Measurements from ENCODE around the gene POU2AF2.
"Not testable (repeated sequence)": the region's sequence is repeated elsewhere in the genome, so short reads cannot be mapped to it uniquely, and the experiment has no call there.

POU2AF2 gene

DNA sequence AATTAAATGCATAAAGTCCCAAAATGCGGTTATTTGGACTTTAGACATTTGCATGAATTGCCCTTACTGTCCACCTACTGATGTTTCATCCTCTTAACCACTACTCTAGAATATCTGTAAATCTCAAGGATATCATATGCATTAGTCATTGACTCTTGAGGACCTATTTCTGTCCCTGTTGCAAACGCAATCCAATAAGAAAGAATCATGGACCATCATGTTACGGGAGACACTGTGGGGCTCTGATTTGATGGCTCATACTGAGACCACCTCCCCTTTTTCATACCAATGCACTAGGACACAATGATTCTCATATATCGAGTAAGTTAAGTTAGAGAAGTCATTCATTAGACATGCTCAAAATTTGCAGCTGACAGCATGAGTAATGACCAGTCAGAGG lies 14.4 kb downstream of the POU2AF2 start:
- no peak for DNase-seq (ENCODE audit: low read depth)

- DNase-seq (ENCODE audit: low read depth), result no peak
Observed at GRCh38 chr11:111260811-111261210, 15.3 kb downstream of the POU2AF2 start.

DNA sequence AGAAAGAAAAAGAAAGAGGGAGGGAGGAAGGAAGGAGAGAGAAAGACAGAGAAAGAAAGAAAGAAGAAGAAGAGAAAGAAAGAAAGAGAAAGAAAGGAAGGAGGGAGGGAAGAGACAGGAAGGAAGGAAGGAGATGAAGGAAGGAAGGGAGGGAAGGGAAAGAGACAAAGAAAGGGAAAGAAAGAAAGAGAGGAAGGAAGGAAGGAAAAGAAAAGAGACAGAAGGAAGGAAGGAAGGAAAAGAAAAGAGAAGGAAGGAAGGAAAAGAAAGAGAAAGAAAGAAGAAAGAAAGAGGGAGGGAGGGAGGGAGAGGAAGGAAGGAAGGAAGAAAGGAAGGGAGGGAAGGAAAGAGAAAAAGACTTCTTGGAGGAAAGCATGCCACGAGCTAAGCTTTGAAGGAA lies 19.1 kb downstream of the POU2AF2 start:
- no peak for DNase-seq (ENCODE audit: low read depth)

GRCh38 chr11:111265421-111265820 lies 19.9 kb downstream of the POU2AF2 start:
- DNase-seq (ENCODE audit: low read depth), result no peak

DNA sequence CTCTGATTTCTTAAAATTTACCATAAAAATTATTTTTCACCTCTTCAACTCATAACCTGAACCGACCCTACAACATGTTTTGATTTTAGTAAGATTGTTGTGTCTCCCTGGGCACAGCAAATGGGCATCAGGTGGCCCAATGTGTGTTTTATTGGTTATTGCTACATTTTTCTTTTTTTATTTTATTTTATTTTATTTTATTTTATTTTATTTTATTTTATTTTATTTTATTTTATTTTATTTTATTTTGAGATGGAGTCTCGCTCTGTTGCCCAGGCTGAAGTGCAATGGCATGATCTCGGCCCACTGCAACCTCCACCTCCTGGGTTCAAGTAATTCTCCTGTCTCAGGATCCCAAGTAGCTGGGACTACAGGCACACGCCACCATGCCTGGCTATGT lies 22.8 kb downstream of the POU2AF2 start:
- not testable (repeated sequence) for DNase-seq (ENCODE audit: low read depth)

DNA sequence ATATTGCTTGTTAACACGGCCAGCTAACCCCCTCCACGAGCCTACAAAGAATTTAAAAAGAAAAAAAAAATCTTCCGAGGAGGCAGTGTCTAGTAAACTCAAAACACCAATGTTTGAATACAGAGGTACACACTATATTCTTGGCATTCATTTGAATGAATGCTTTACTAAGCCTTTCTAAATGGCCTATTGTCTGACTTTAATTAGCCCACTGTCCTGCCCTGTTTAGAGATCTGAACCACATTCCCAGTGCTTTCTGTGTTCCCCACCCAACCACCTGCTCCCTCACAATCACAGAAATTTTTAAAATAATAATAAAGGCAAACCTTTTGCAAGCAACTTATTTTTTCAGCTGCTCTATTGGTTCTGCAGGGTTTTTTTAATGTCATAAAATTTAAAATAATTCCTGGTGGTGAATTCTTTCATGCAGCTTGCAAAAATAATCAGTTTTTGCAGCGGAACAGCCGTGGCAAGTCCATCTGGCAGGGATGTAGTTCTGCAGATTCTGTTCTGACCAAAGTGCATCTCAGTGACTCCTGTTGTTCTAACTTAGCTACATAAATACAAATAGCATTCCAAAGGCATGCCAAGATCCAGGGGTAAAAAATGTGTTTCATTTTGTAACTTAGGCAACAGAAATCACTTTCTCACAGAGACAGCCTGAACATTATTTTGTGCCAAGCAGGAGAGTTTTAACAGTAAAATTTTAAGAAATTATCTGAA lies 23.8 kb downstream of the POU2AF2 start:
- no peak for DNase-seq (ENCODE audit: low read depth)

GRCh38 chr11:111272420-111272819 lies 26.9 kb downstream of the POU2AF2 start:
- no peak for DNase-seq (ENCODE audit: low read depth)

DNA sequence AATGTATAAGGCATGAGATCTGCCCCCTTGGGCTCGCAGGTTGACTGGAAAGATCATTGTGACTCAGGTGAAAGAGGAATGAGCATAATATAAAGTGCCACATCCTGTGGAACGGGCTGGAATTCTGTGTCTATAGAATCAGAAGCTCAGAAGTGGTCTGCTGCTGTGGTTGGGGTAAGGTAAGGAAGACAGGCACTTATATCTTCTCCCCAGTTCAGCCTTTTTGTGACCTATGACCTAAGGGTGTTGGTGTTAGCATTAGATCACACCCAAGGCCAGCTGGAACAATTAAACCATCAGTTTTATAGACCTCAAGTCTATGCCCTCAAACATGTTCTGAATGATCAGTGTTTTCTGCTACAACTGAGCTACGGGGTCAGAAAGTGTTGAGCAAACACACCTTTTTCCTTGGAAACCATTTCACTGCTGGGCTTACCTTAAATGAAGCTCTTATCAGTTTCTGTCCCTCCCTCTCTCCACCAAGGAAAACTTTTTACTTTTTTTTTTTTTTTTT lies 37.1 kb downstream of the POU2AF2 start:
- no peak for DNase-seq (ENCODE audit: low read depth)

DNA sequence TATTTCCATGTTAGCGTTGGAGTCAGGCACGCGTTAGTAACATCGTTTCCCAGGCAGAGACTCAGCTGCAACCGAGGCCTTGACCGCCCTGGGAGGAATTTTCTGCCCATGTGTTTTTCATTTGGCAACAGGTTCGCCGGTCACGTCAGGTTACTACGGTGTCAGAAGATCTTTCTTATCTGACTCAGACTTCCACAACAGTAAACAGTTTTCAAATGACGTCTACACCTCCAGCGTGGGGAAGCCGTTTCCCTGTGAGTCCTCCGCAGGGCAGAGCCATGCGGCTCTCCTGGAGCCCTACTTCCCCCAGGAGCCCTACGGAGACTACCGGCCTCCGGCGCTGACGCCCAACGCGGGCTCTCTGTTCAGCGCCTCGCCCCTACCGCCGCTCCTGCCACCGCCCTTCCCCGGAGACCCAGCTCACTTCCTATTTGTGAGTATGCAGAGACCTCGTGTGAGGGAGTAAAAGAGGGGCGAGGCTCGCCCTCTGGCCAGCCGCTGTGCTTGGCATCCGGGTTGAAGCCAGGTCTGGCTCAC lies 38.5 kb downstream of the POU2AF2 start:
- DNase-seq (ENCODE audit: low read depth), result no peak

DNA sequence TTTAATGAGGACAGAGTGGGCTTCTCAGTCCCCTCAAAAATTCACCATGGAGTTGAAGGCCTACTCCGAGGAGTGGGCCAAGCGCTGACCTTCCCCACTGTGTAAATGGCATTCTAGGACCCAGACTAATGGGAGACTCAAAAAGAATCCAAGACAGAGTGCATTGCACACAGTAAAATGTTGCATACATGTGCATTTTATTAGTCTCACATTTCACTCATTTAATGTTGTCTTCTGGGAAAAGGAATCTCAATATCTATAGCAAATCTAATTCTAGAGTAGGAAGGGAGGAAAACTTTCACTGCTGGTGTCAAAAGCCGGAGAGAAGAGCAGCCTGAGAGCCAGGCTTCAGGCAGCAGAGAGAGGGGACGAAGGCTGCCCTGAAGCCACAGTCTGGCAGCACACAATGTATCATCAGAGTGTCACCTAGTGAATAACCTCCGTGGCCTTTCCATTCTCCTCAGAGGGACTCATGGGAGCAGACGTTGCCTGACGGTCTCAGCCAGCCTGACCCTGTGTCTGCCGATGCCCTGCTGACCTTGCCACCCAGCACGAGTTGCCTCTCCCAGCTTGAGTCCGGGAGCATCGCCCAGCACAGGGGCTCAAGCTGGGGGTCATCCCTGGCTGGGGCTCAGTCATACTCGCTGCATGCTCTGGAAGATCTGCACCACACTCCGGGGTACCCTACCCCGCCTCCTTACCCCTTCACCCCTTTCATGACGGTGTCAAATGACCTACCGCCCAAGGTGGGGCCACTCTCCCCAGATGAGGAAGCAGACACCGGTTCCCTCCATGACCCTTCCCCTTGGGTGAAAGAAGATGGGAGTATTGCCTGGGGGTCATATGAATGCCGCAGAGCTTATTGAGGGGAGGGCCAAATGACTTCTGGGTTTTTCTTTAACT lies 39.9 kb downstream of the POU2AF2 start:
- DNase-seq (ENCODE audit: low read depth), result no peak

DNA sequence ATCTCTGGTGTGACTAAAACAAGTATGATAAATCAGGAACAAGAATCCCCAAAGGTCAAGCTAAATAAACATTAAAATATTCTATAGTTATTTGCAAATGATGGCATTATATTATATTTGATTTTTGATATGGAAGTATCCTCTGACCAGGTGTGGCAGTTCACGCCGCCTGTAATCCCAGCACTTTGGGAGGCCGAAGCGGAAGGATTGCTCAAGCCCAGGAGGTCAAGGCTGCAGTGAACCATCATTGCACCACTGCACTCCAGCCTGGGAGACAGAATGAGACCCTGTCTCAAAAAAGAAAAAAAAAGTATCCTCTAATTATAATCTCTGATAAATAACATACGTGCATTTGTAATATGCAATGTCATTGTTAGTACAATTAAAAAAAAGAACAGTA lies 46.2 kb downstream of the POU2AF2 start:
- no peak for DNase-seq (ENCODE audit: low read depth)

DNA sequence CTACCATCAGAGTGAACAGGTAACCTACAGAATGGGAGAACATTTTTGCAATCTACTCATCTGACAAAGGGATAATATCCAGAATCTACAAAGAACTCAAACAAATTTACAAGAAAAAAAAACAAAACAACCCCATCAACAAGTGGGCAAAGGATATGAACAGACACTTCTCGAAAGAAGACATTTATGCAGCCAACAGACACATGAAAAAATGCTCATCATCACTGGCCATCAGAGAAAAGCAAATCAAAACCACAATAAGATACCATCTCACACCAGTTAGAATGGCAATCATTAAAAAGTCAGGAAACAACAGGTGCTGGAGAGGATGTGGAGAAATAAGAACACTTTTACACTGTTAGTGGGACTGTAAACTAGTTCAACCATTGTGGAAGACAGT lies 46.9 kb downstream of the POU2AF2 start:
- DNase-seq (ENCODE audit: low read depth), result not testable (repeated sequence)

DNA sequence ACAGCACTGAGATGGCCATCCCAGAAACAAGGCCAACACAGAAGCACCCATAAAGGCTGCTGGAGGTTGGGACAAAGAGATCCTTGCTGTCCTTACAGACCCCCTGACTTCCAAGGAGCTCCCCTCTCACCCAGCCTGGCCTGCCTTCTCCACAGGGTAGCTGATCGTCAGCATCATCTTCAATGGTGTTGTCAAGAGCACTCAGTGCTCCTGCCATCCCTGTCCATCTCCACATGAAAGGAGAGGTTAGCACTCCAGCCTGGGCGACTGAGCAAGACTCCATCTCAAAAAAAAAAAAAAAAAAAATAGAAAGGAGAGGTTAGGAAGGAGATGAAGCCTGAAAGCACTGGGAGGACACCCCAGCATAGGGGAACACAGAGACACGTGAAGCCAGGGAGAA lies 50.7 kb downstream of the POU2AF2 start:
- no peak for DNase-seq (ENCODE audit: low read depth)

- DNase-seq (ENCODE audit: low read depth), result no peak
Observed at GRCh38 chr11:111297696-111298095, 52.2 kb downstream of the POU2AF2 start.

DNA sequence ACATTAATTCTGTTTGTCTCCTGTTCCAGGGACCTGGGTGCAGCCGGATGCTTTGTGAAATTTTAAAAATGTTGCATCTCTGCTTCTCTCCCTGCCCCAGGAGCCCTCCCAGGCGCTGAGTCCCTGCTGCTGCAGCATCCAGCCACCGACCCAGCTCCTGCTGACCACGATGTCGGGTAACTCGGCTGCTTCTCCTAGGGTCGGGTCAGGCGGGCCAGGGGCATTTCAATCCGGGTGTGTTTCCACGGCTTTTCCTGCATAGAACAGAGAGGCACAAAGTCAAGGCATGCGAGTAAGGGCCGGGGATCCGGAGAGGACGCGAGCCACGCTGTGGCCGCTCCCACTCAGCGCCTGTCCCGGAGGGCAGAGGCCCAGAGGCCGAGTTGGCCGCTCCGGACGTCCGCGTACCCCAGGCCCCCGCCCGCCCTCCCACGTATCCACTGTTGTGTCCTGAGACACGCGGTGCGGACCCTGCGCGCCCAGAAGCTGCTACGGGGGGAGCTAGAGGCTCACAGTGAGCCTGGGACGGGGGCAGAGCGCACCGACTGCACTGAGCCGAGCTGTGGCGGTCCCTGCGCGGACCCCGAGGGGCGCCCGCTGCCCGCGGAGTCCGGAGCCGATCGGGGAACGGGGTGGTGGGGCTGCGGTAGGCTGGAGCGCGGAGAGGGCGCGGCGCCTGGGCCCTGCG lies 53.0 kb downstream of the POU2AF2 start, which contains the start of gene POU2AF3:
Gene POU2AF3, plus strand, starts transcription at position 134 of the 688 bp plus-strand sequence. Its CDS starts 36 bp downstream, at position 170.
- DNase-seq (ENCODE audit: low read depth), result no peak

GRCh38 chr11:111299101-111300026 lies 53.8 kb downstream of the POU2AF2 start:
- DNase-seq (ENCODE audit: low read depth), result no peak

DNA sequence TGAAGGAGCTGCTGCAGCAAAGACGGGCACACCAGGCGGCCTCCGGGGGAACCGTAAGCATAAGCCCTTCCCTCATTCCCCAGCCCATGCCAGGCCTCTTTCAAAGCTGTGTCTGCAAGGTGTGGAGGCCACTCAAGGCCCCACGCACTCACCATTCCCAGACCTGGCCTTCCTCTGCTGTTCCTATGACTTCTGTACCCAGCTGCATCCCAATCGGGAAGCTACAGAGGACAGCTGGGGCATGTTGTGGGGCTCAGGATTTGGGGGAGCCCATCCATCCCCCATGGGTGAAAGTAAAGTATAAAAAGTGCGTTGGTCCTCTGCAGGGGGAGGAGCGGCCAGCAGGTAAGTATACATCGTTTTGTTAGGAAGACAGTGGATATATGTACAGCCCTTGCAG lies 55.0 kb downstream of the POU2AF2 start:
- DNase-seq (ENCODE audit: low read depth), result no peak

DNA sequence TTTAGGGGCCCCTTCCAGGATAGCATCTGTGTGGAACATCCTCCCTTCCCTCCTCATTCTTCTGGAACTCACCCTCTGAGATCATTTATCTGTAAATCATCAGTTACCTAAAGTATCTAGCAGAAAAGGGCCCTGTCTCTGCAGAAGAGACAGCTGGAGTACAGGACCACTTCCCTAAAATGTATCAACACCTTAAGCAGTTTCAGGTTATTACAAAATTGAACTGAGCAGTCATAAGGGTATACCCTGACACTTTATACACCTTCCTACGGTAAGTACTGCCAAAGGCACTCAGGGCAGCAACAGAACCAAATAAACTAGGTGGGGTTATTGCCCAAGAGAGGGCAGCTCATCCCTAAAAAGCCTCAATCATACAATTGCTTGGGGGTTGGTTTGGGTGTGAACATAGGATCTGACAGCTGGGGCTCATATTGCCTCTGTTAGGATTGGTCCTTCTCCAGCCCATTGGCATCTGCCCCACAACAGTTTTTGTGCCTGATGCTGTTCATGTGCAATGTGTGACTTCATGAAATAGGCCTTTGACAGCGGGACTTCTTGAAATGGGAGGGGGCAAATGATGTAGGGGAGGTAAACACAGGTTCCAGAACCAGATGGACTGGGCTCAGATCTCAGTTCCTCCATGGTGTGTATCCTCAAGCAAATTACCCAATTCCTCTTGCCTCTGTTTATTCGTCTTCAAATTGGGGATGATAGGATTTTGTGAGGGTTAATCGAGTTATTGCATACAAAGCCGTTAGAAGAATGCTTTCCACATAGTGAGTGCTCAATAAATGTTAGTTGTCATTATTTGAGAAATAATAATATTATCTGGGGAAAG lies 55.7 kb downstream of the POU2AF2 start:
- DNase-seq (ENCODE audit: low read depth), result no peak

DNA sequence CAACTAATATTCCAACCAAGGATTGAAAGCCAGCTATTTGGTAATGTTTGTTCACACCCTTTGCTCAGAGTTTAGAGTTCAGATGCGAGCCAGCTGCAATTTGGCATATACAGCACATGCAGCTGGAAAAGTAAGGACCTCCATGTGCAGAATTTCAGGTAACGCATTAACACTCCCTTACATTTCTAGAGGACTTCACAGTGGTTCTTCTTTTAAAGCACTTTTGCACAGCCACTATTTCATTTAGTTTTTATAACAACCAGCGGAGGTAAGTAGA lies 56.3 kb downstream of the POU2AF2 start:
- DNase-seq (ENCODE audit: low read depth), result no peak

DNA sequence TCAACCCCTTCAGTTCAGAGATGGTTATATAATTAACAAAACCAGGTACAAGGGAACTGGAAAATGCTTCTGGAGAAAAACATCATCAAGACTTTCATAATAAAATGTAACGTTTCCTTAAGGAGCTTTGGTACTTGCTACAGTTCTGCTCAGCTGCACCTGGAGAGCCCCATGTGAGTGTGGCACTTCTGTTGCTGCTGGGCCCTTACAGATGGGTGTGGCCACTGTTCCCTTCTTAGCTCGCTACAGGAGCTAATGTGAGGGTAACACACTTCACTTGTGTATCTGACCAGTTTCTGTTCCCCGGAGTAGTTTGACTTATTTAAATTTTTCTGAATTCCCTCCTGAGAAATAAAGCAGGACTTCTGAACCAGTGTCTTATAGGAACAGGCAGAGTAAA lies 56.8 kb downstream of the POU2AF2 start:
- no peak for DNase-seq (ENCODE audit: low read depth)

All from activated T-helper 1 cell treated with Interleukin-2 at 50 U/mL for 16 hours (primary cell).